Panc1 (cell line): ENCODE measurements around the gene TNFAIP2. TPM values are rescaled to one million over a fixed set of nuclear protein-coding genes. Genes with fewer than 3 reads are reported as not detected.

Source experiments
- ATAC-seq: fragments of 200-7000 bp; cut with Tn5 transposase; 2 replicates; pipeline ENCODE4 v1.9.1; 2020; ENCODE audit warnings: mild to moderate bottlenecking, moderate library complexity
- BruUV-seq: library from RNA; stranded (reverse); fragments of 400-500 nt; replicated peaks from 2 replicates; lab custom pipeline; 2021; lab: Mats Ljungman, UMichigan
- CTCF ChIA-PET: fragments of 300-600 bp; sonication (Branson Sonifier 250); formaldehyde crosslinking; loops from one replicate; lab custom pipeline; 2022; ENCODE audit warnings: antibody characterized with exemption; lab: Charles Lee
- POLR2A ChIA-PET: fragments of 300-600 bp; sonication (Branson Sonifier 250); formaldehyde crosslinking; loops from one replicate; lab custom pipeline; 2022; ENCODE audit warnings: antibody characterized with exemption; lab: Charles Lee
- DNase-seq: peaks from one replicate; pipeline ENCODE4 v3.0.0-alpha.2; 2010; ENCODE audit warnings: low read depth, low spot score
- H3K27ac ChIP-seq: 2 replicates; pipeline ENCODE4 v1.5.1; 2011; ENCODE audit warnings: mild to moderate bottlenecking, low read length, inconsistent platforms
- H3K27me3 ChIP-seq: fragments of 200-500 bp; sonication (Bioruptor generic); 2 replicates; pipeline ENCODE4 v1.6.0; 2014; ENCODE audit warnings: low read length, inconsistent platforms; ENCODE audit not compliant: control insufficient read depth, insufficient read depth
- H3K36me3 ChIP-seq: fragments of 200-500 bp; sonication (Bioruptor generic); 2 replicates; pipeline ENCODE4 v1.5.1; 2014; ENCODE audit warnings: inconsistent platforms, mild to moderate bottlenecking, low read length, moderate library complexity; ENCODE audit not compliant: control insufficient read depth, insufficient read depth
- H3K4me1 ChIP-seq: 2 replicates; pipeline ENCODE4 v1.5.1; 2011; ENCODE audit warnings: inconsistent platforms, mild to moderate bottlenecking, low read length, moderate library complexity; ENCODE audit not compliant: control insufficient read depth, insufficient read depth
- H3K4me3 ChIP-seq, 2 experiments: 2 replicates each; pipeline ENCODE4 v1.5.1; 2011 to 2012; ENCODE audit warnings: low read depth in 2 of 2, low read length in 2 of 2, mild to moderate bottlenecking in 2 of 2, inconsistent platforms in 1 of 2, moderate library complexity in 1 of 2
- H3K9me3 ChIP-seq: fragments of 200-500 bp; sonication (Bioruptor generic); 2 replicates; pipeline ENCODE4 v1.5.1; 2014; ENCODE audit warnings: low read depth, mild to moderate bottlenecking, inconsistent platforms, low read length, moderate library complexity; ENCODE audit not compliant: control insufficient read depth, insufficient read depth
- CTCF ChIP-seq: fragments of 450-650 bp; IDR thresholded peaks from 2 replicates; pipeline ENCODE4 v1.5.1; 2017; ENCODE audit warnings: mild to moderate bottlenecking
- POLR2AphosphoS5 ChIP-seq: IDR thresholded peaks from 2 replicates; pipeline ENCODE4 v1.6.1; 2012; ENCODE audit warnings: mild to moderate bottlenecking, low read depth, low read length, moderate library complexity
- REST ChIP-seq, 2 experiments: IDR thresholded peaks; 2 replicates each; pipeline ENCODE4 v1.6.1; 2011 to 2012; ENCODE audit warnings: low read depth in 2 of 2, control low read depth in 1 of 2, low read length in 1 of 2, mild to moderate bottlenecking in 1 of 2, moderate library complexity in 1 of 2; ENCODE audit not compliant: insufficient read depth in 1 of 2
- SIN3A ChIP-seq: IDR thresholded peaks from 2 replicates; pipeline ENCODE4 v1.6.1; 2012; ENCODE audit warnings: low read depth, mild to moderate bottlenecking, low read length, moderate library complexity, borderline replicate concordance; ENCODE audit not compliant: insufficient read depth
- TCF7L2 ChIP-seq: IDR thresholded peaks from 2 replicates; pipeline ENCODE4 v1.6.1; 2011; ENCODE audit warnings: mild to moderate bottlenecking, low read depth, low read length, inconsistent platforms
- in situ Hi-C: cut with HindIII; loops from 2 replicates; pipeline ENCODE4 v1.10.0; 2016; ENCODE audit warnings: low sequenced_read_pairs, low pct_unique_long_range_greater_than_20kb
- intact Hi-C: fragments of 100-400 bp; cut with micrococcal nuclease; formaldehyde crosslinking; loops from one replicate; pipeline ENCODE4 v1.10.0; 2022; ENCODE audit not compliant: unreplicated experiment
- total RNA-seq: library from RNA; stranded (reverse); gene quantifications from one replicate; pipeline ENCODE4 v1.2.1, GENCODE V29; 2021; ENCODE audit not compliant: unreplicated experiment

The TNFAIP2 gene
- total RNA-seq, 1 experiment from 2014 or later, result 491 TPM

- intact Hi-C loops (loop anchor here (10.0 kb wide), 1 partner anchor 191 kb away; no protein-coding TSS in a partner anchor), in situ Hi-C loops (no loop called here)
- H3K4me1 ChIP-seq, result peaks cover 24% of the 10 kb centered on the region
- no peak overlapping the region for H3K27ac ChIP-seq
- ChIA-PET CTCF (interaction anchor here (0.5 to 2.2 kb wide), 6 partner anchors 9 to 193 kb away, joined by 3 to 13 read pairs (median 4); partner anchors contain the start of gene EXOC3L4), POLR2A (no interaction called here)
- peak overlapping the region; percentile 17 to 33 for H3K4me3 ChIP-seq
- no peaks in the 10 kb centered on the region for H3K27me3 ChIP-seq
- no peaks in the 10 kb centered on the region for H3K36me3 ChIP-seq
- DNase-seq (no peak), ATAC-seq (peak; percentile 81)
- TF ChIP-seq TCF7L2 (no peak), REST (IDR thresholded peaks at IDR 0.05; ENCODE audit: insufficient read depth in 1 of 2, low read depth in 2 of 2, low read length in 1 of 2) (no peak), CTCF (no peak), SIN3A (peak; percentile 72; the same call in 1 of the 2 replicates), POLR2AphosphoS5 (no peak)
- H3K9me3 ChIP-seq, result no peaks in the 10 kb centered on the region
- no TSS peak for BruUV-seq
These were observed 19.5 kb upstream of the TNFAIP2 start for GRCh38 chr14:103103461-103104388.

GRCh38 chr14:103104389-103104653 lies 18.9 kb upstream of the TNFAIP2 start:
- Histone ChIP-seq H3K27me3 (no peaks in the 10 kb centered on the region), H3K4me1 (peaks cover 21% of the 10 kb centered on the region), H3K36me3 (no peaks in the 10 kb centered on the region), H3K27ac (no peak overlapping the region), H3K9me3 (no peaks in the 10 kb centered on the region), H3K4me3 (peak overlapping the region; percentile 17 to 33)
- no peak for TF ChIP-seq CTCF
- BruUV-seq, result no TSS peak
- no peak for DNase-seq
- ChIA-PET POLR2A (no interaction called here), CTCF (interaction anchor here (0.6 to 2.2 kb wide), 11 partner anchors 9 to 238 kb away, joined by 3 to 13 read pairs (median 5); no protein-coding TSS in a partner anchor)
- no peak for ATAC-seq
- intact Hi-C loops (loop anchor here (10.0 kb wide), 1 partner anchor 190 kb away; no protein-coding TSS in a partner anchor), in situ Hi-C loops (no loop called here)
